ENCODE results near the gene DNAJA4. TPM values are rescaled to one million over a fixed set of nuclear protein-coding genes. Genes with fewer than 3 reads are reported as not detected.

DNAJA4 gene
- total and polyA plus RNA-seq, 2 of the 13 experiments (the other 11 are each of a cell fraction or from before 2014, with no cell fraction given), result not detected

DNA sequence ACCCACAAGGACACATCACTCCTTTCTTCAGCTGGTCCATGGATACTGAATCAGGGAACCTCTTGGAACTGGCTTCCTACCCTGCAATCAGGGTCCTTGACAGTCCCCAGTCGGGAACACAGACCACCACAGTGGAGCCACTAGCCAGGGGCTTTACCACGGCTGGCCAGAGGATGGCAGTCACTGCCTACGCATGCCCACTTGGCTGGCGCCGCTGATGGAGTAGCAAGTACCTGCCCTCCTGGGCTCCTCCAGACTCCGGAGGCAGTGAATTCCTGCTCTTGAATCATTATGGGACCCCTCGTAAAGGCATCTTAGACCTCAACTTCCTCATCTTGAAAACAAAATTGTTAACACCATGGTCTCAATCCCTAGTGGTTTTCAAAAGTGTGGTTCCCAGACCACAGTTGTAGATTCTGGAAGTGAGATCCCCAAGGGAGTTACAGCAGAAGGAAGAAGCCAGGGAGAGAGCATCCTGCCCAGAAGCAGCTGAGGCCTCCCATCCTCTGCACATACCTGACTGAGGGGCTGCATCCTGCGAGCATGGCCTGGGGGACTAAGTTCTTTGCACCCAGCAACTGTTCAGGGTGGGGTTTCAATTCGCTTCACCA lies 44.2 kb downstream of the DNAJA4 start (continued):
- TF ChIP-seq, protein P1, sequence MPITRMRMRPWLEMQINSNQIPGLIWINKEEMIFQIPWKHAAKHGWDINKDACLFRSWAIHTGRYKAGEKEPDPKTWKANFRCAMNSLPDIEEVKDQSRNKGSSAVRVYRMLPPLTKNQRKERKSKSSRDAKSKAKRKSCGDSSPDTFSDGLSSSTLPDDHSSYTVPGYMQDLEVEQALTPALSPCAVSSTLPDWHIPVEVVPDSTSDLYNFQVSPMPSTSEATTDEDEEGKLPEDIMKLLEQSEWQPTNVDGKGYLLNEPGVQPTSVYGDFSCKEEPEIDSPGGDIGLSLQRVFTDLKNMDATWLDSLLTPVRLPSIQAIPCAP (CRISPR knock-in tag; IDR thresholded peaks at IDR 0.05; ENCODE audit: low read depth), result no peak
- TF ChIP-seq CHCHD3 (CRISPR knock-in tag; IDR thresholded peaks at IDR 0.05) (no peak), MNT (IDR thresholded peaks at IDR 0.05) (no peak), RCOR2 (CRISPR knock-in tag; IDR thresholded peaks at IDR 0.05) (no peak), SATB2 (CRISPR knock-in tag; IDR thresholded peaks at IDR 0.05) (no peak), REPIN1 (CRISPR knock-in tag; IDR thresholded peaks at IDR 0.05; ENCODE audit: borderline replicate concordance, low read depth) (0 out of 2 replicates have a peak, but pooled peaks have one; percentile 32), IKZF5 (CRISPR knock-in tag; IDR thresholded peaks at IDR 0.05) (peak; percentile 26; the same call in 1 of the 2 replicates), NPAS2 (CRISPR knock-in tag; IDR thresholded peaks at IDR 0.05; ENCODE audit: borderline replicate concordance) (no peak), MIXL1 (CRISPR knock-in tag; IDR thresholded peaks at IDR 0.05) (0 out of 2 replicates have a peak, but pooled peaks have one; percentile 39), ZNF614 (CRISPR knock-in tag; IDR thresholded peaks at IDR 0.05; ENCODE audit: borderline replicate concordance) (no peak), ZFP36 (IDR thresholded peaks at IDR 0.05; ENCODE audit: borderline replicate concordance, low read depth, low read length, partially characterized antibody) (no peak), KDM6A (CRISPR knock-in tag; IDR thresholded peaks at IDR 0.05; ENCODE audit: low read depth) (no peak), MAF1 (CRISPR knock-in tag; IDR thresholded peaks at IDR 0.05; ENCODE audit: borderline replicate concordance) (no peak), NCOA1 (CRISPR knock-in tag; IDR thresholded peaks at IDR 0.05) (no peak), RNF2 (conservative IDR thresholded peaks at IDR 0.05; ENCODE audit: low read depth) (no peak), ELF4 (CRISPR knock-in tag; IDR thresholded peaks at IDR 0.05; ENCODE audit: borderline replicate concordance) (no peak), TSC22D2 (CRISPR knock-in tag; IDR thresholded peaks at IDR 0.05; ENCODE audit: borderline replicate concordance) (no peak), PLRG1 (conservative IDR thresholded peaks at IDR 0.05) (no peak), SAP130 (CRISPR knock-in tag; IDR thresholded peaks at IDR 0.05; ENCODE audit: low read depth) (no peak), ZNF629 (CRISPR knock-in tag; conservative IDR thresholded peaks at IDR 0.05) (no peak), ZNF12 (CRISPR knock-in tag; IDR thresholded peaks at IDR 0.05) (0 out of 2 replicates have a peak, but pooled peaks have one; percentile 25), SALL1 (CRISPR knock-in tag; IDR thresholded peaks at IDR 0.05) (0 out of 2 replicates have a peak, but pooled peaks have one; percentile 34), ZNF691 (CRISPR knock-in tag; IDR thresholded peaks at IDR 0.05; ENCODE audit: borderline replicate concordance, low read depth) (peak; percentile 61; the same call in 1 of the 2 replicates)
- TF ChIP-seq, protein P2, sequence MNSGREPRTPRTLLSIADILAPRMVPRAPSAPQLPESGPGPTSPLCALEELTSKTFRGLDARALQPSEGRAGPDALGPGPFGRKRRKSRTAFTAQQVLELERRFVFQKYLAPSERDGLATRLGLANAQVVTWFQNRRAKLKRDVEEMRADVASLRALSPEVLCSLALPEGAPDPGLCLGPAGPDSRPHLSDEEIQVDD (CRISPR knock-in tag; IDR thresholded peaks at IDR 0.05; ENCODE audit: borderline replicate concordance), result no peak
- TF ChIP-seq, protein P3, sequence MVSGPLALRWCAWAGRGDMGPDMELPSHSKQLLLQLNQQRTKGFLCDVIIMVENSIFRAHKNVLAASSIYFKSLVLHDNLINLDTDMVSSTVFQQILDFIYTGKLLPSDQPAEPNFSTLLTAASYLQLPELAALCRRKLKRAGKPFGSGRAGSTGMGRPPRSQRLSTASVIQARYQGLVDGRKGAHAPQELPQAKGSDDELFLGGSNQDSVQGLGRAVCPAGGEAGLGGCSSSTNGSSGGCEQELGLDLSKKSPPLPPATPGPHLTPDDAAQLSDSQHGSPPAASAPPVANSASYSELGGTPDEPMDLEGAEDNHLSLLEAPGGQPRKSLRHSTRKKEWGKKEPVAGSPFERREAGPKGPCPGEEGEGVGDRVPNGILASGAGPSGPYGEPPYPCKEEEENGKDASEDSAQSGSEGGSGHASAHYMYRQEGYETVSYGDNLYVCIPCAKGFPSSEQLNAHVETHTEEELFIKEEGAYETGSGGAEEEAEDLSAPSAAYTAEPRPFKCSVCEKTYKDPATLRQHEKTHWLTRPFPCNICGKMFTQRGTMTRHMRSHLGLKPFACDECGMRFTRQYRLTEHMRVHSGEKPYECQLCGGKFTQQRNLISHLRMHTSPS (CRISPR knock-in tag; IDR thresholded peaks at IDR 0.05; ENCODE audit: low read depth), result no peak

Data from HepG2 (cell line).